Measurements from ENCODE around the gene DOCK9. TPM values are rescaled to one million over a fixed set of nuclear protein-coding genes. Genes with fewer than 3 reads are reported as not detected.

The DOCK9 gene
- total RNA-seq, 1 donor from 2014 or later, result 21.0 TPM

- no peaks in the 10 kb centered on the region for H3K9me3 Mint-ChIP-seq
- H3K4me3 Mint-ChIP-seq, result no peak overlapping the region
- TF ChIP-seq, protein P1, sequence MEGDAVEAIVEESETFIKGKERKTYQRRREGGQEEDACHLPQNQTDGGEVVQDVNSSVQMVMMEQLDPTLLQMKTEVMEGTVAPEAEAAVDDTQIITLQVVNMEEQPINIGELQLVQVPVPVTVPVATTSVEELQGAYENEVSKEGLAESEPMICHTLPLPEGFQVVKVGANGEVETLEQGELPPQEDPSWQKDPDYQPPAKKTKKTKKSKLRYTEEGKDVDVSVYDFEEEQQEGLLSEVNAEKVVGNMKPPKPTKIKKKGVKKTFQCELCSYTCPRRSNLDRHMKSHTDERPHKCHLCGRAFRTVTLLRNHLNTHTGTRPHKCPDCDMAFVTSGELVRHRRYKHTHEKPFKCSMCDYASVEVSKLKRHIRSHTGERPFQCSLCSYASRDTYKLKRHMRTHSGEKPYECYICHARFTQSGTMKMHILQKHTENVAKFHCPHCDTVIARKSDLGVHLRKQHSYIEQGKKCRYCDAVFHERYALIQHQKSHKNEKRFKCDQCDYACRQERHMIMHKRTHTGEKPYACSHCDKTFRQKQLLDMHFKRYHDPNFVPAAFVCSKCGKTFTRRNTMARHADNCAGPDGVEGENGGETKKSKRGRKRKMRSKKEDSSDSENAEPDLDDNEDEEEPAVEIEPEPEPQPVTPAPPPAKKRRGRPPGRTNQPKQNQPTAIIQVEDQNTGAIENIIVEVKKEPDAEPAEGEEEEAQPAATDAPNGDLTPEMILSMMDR (IDR thresholded peaks at IDR 0.05; ENCODE audit: unreplicated experiment), result peak; percentile 69
- no peaks in the 10 kb centered on the region for H3K27me3 Mint-ChIP-seq (ENCODE audit: low read depth)
- peaks cover 9% of the 10 kb centered on the region for H3K4me1 Mint-ChIP-seq
- no peaks in the 10 kb centered on the region for H3K36me3 Mint-ChIP-seq
- no peak overlapping the region for H3K27ac Mint-ChIP-seq
- peak; percentile 45 to 71 for DNase-seq (ENCODE audit: low spot score in 2 of 2, unreplicated experiment in 2 of 2)
Measured at GRCh38 chr13:98842858-98843481, 134.9 kb downstream of the DOCK9 start.

- Mint-ChIP-seq H3K27ac (no peak overlapping the region), H3K9me3 (no peaks in the 10 kb centered on the region), H3K36me3 (no peaks in the 10 kb centered on the region), H3K4me1 (peaks cover 9% of the 10 kb centered on the region), H3K27me3 (ENCODE audit: low read depth) (no peaks in the 10 kb centered on the region), H3K4me3 (no peak overlapping the region)
- no peak for DNase-seq (ENCODE audit: low spot score in 2 of 2, unreplicated experiment in 2 of 2)
- TF ChIP-seq, protein P1 (IDR thresholded peaks at IDR 0.05; ENCODE audit: unreplicated experiment), result no peak
Measured at GRCh38 chr13:98842070-98842469, 135.8 kb downstream of the DOCK9 start.

- Mint-ChIP-seq H3K27ac (no peak overlapping the region), H3K4me1 (peaks cover 9% of the 10 kb centered on the region), H3K27me3 (ENCODE audit: low read depth) (no peaks in the 10 kb centered on the region), H3K4me3 (no peak overlapping the region), H3K36me3 (no peaks in the 10 kb centered on the region), H3K9me3 (no peaks in the 10 kb centered on the region)
- DNase-seq (ENCODE audit: low spot score in 2 of 2, unreplicated experiment in 2 of 2), result peak; percentile 37 to 63
- TF ChIP-seq, protein P1 (IDR thresholded peaks at IDR 0.05; ENCODE audit: unreplicated experiment), result peak; percentile 84
Measured at GRCh38 chr13:98839856-98840769, 137.8 kb downstream of the DOCK9 start.

GRCh38 chr13:98838776-98839175, 139.1 kb downstream of the DOCK9 start:
- Mint-ChIP-seq H3K27me3 (ENCODE audit: low read depth) (no peaks in the 10 kb centered on the region), H3K27ac (no peak overlapping the region), H3K4me3 (no peak overlapping the region), H3K36me3 (no peaks in the 10 kb centered on the region), H3K9me3 (no peaks in the 10 kb centered on the region), H3K4me1 (peaks cover 13% of the 10 kb centered on the region)
- DNase-seq (ENCODE audit: low spot score in 2 of 2, unreplicated experiment in 2 of 2), result no peak
- TF ChIP-seq, protein P1 (IDR thresholded peaks at IDR 0.05; ENCODE audit: unreplicated experiment), result no peak

- H3K9me3 Mint-ChIP-seq, result no peaks in the 10 kb centered on the region
- no peak overlapping the region for H3K4me3 Mint-ChIP-seq
- peaks cover 13% of the 10 kb centered on the region for H3K4me1 Mint-ChIP-seq
- no peaks in the 10 kb centered on the region for H3K27me3 Mint-ChIP-seq (ENCODE audit: low read depth)
- no peak for DNase-seq (ENCODE audit: low spot score in 2 of 2, unreplicated experiment in 2 of 2)
- H3K36me3 Mint-ChIP-seq, result no peaks in the 10 kb centered on the region
- TF ChIP-seq, protein P1 (IDR thresholded peaks at IDR 0.05; ENCODE audit: unreplicated experiment), result no peak
- H3K27ac Mint-ChIP-seq, result no peak overlapping the region
Measured at GRCh38 chr13:98837896-98838295, 140.0 kb downstream of the DOCK9 start.

Measured in mesothelial cell of epicardium (in vitro differentiated cells).